HG03565 (cell line): ENCODE measurements around the gene CCDC40.

Experiments used
- ATAC-seq: cut with Tn5 transposase; IDR thresholded peaks from one replicate; pipeline ENCODE4 v1.9.1; 2021; ENCODE audit warnings: mild to moderate bottlenecking, moderate library complexity; ENCODE audit not compliant: unreplicated experiment

Gene CCDC40

GRCh38 chr17:80000981-80001775, 35.3 kb upstream of the CCDC40 start:
- no peak for ATAC-seq

- no peak for ATAC-seq
Measured at GRCh38 chr17:80002070-80002641, 34.3 kb upstream of the CCDC40 start.

GRCh38 chr17:80002690-80003490, 33.6 kb upstream of the CCDC40 start:
- ATAC-seq: no peak

- ATAC-seq: no peak
Measured at GRCh38 chr17:80003969-80004368, 32.5 kb upstream of the CCDC40 start.

GRCh38 chr17:80005360-80006338, 30.8 kb upstream of the CCDC40 start:
- ATAC-seq: no peak

GRCh38 chr17:80006339-80006720, 30.1 kb upstream of the CCDC40 start:
- no peak for ATAC-seq

GRCh38 chr17:80006811-80007752, 29.4 kb upstream of the CCDC40 start:
- no peak for ATAC-seq

- no peak for ATAC-seq
Measured at GRCh38 chr17:80007939-80008338, 28.5 kb upstream of the CCDC40 start.

- no peak for ATAC-seq
Measured at GRCh38 chr17:80008383-80008840, 28.0 kb upstream of the CCDC40 start.

GRCh38 chr17:80008848-80009247, 27.6 kb upstream of the CCDC40 start:
- ATAC-seq: no peak

GRCh38 chr17:80009391-80010282, 26.8 kb upstream of the CCDC40 start:
- no peak for ATAC-seq

- ATAC-seq: no peak
Measured at GRCh38 chr17:80010283-80010858, 26.1 kb upstream of the CCDC40 start.

GRCh38 chr17:80011989-80012555, 24.4 kb upstream of the CCDC40 start:
- ATAC-seq: no peak

- ATAC-seq: no peak
Measured at GRCh38 chr17:80012765-80013741, 23.4 kb upstream of the CCDC40 start.

- ATAC-seq: no peak
Measured at GRCh38 chr17:80017226-80018010, 19.0 kb upstream of the CCDC40 start.
